Measurements from ENCODE around the gene SLC13A5.

- no peak for TF ChIP-seq CTCF (IDR thresholded peaks at IDR 0.05)
- TF ChIP-seq EZH2phosphoT487 (IDR thresholded peaks at IDR 0.05; ENCODE audit: borderline replicate concordance, low read depth): no peak
- no peak for TF ChIP-seq MXI1 (IDR thresholded peaks at IDR 0.05; ENCODE audit: low read depth, low read length)
- TF ChIP-seq POLR2AphosphoS5 (IDR thresholded peaks at IDR 0.05; ENCODE audit: low read depth, low read length): no peak
- no peak for TF ChIP-seq USF1 (IDR thresholded peaks at IDR 0.05; ENCODE audit: borderline replicate concordance, low read depth)
- no peak for TF ChIP-seq GATA2 (CRISPR knock-in tag; IDR thresholded peaks at IDR 0.05)
- no peak for TF ChIP-seq MAX (IDR thresholded peaks at IDR 0.05; ENCODE audit: low read depth)
- no peak for TF ChIP-seq JUND (IDR thresholded peaks at IDR 0.05)
- TF ChIP-seq MEF2A (IDR thresholded peaks at IDR 0.05; ENCODE audit: borderline replicate concordance, low read depth): no peak
- no peak for TF ChIP-seq FOXJ3 (CRISPR knock-in tag; IDR thresholded peaks at IDR 0.05)
- no peak for TF ChIP-seq REST (IDR thresholded peaks at IDR 0.05; ENCODE audit: low read depth, low read length)
- TF ChIP-seq USF2 (IDR thresholded peaks at IDR 0.05; ENCODE audit: borderline replicate concordance, low read depth, low read length): no peak
- TF ChIP-seq RXRA (IDR thresholded peaks at IDR 0.05; ENCODE audit: borderline replicate concordance, low read depth): no peak
- no peak for TF ChIP-seq YY1 (IDR thresholded peaks at IDR 0.05; ENCODE audit: low read depth)
Measured at GRCh38 chr17:6683081-6683684, 30.0 kb downstream of the SLC13A5 start.

Measured in SK-N-SH (cell line).